Skeletal muscle satellite cell (primary cell): Measurements from ENCODE around the gene MAGI1.

Experiments
- H3K27me3 ChIP-seq: 2 replicates; pipeline ENCODE4 v1.7.0; 2013; ENCODE audit warnings: low read length; ENCODE audit not compliant: control insufficient read depth, insufficient read depth
- H3K36me3 ChIP-seq: 2 replicates; pipeline ENCODE4 v1.7.0; 2013; ENCODE audit warnings: mild to moderate bottlenecking, control low read depth, low read length; ENCODE audit not compliant: insufficient read depth
- H3K4me1 ChIP-seq: 2 replicates; pipeline ENCODE4 v1.7.0; 2013; ENCODE audit warnings: low read length; ENCODE audit not compliant: control insufficient read depth, insufficient read depth
- H3K4me2 ChIP-seq: 2 replicates; pipeline ENCODE4 v1.7.0; 2013; ENCODE audit warnings: mild to moderate bottlenecking, low read length
- H3K4me3 ChIP-seq: 2 replicates; pipeline ENCODE4 v1.7.0; 2013; ENCODE audit warnings: low read length
- H3K9ac ChIP-seq: 2 replicates; pipeline ENCODE4 v1.7.0; 2013; ENCODE audit warnings: mild to moderate bottlenecking, low read depth, low read length, moderate library complexity
- H3K9me3 ChIP-seq: replicated peaks from 2 replicates; pipeline ENCODE4 v1.7.0; 2013; ENCODE audit warnings: mild to moderate bottlenecking, control low read depth, low read length

Gene MAGI1

GRCh38 chr3:65748326-65748725 is 290.4 kb downstream of the MAGI1 start:
- Histone ChIP-seq H3K36me3 (no peaks in the 10 kb centered on the region), H3K27me3 (no peaks in the 10 kb centered on the region), H3K9ac (no peak overlapping the region), H3K4me3 (no peak overlapping the region), H3K4me2 (no peak overlapping the region), H3K9me3 (no peaks in the 10 kb centered on the region), H3K4me1 (no peaks in the 10 kb centered on the region)

- Histone ChIP-seq H3K9ac (no peak overlapping the region), H3K9me3 (no peaks in the 10 kb centered on the region), H3K4me3 (no peak overlapping the region), H3K4me2 (no peak overlapping the region), H3K27me3 (no peaks in the 10 kb centered on the region), H3K36me3 (no peaks in the 10 kb centered on the region), H3K4me1 (no peaks in the 10 kb centered on the region)
Observed at GRCh38 chr3:65746848-65747247, 291.9 kb downstream of the MAGI1 start.

GRCh38 chr3:65745306-65745705 is 293.4 kb downstream of the MAGI1 start:
- Histone ChIP-seq H3K4me2 (no peak overlapping the region), H3K4me1 (no peaks in the 10 kb centered on the region), H3K4me3 (no peak overlapping the region), H3K9ac (no peak overlapping the region), H3K27me3 (no peaks in the 10 kb centered on the region), H3K9me3 (no peaks in the 10 kb centered on the region), H3K36me3 (no peaks in the 10 kb centered on the region)

GRCh38 chr3:65742914-65743313 is 295.8 kb downstream of the MAGI1 start:
- H3K4me1 ChIP-seq, result no peaks in the 10 kb centered on the region
- H3K4me2 ChIP-seq, result no peak overlapping the region
- H3K9ac ChIP-seq, result no peak overlapping the region
- H3K27me3 ChIP-seq, result no peaks in the 10 kb centered on the region
- no peaks in the 10 kb centered on the region for H3K36me3 ChIP-seq
- no peaks in the 10 kb centered on the region for H3K9me3 ChIP-seq
- no peak overlapping the region for H3K4me3 ChIP-seq

DNA sequence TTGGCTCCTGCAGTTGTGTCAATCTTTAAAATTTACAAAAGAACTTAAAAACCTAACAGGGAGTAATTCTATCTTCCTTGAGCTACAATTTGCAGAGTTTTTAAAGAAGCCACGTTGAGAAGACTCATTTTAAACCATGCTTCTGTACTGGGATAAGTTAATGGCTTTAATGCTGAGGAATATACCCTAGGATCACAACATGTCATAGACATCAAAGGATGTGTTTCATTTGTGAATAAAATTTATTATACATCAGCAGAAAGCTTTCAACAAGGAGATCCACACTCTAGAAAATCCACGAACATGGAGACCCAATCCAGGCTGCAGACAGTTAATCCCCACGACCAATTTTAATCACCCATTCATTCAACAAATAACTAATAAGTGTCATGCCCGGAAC is 297.2 kb downstream of the MAGI1 start:
- H3K4me1 ChIP-seq, result no peaks in the 10 kb centered on the region
- no peaks in the 10 kb centered on the region for H3K36me3 ChIP-seq
- H3K4me3 ChIP-seq, result no peak overlapping the region
- H3K27me3 ChIP-seq, result no peaks in the 10 kb centered on the region
- H3K4me2 ChIP-seq, result no peak overlapping the region
- no peak overlapping the region for H3K9ac ChIP-seq
- no peaks in the 10 kb centered on the region for H3K9me3 ChIP-seq

GRCh38 chr3:65739901-65740541 is 298.7 kb downstream of the MAGI1 start:
- no peaks in the 10 kb centered on the region for H3K36me3 ChIP-seq
- no peak overlapping the region for H3K4me2 ChIP-seq
- H3K27me3 ChIP-seq, result no peaks in the 10 kb centered on the region
- no peaks in the 10 kb centered on the region for H3K9me3 ChIP-seq
- no peak overlapping the region for H3K4me3 ChIP-seq
- H3K9ac ChIP-seq, result no peak overlapping the region
- H3K4me1 ChIP-seq, result no peaks in the 10 kb centered on the region

GRCh38 chr3:65734792-65735191 is 303.9 kb downstream of the MAGI1 start:
- no peaks in the 10 kb centered on the region for H3K9me3 ChIP-seq
- no peaks in the 10 kb centered on the region for H3K27me3 ChIP-seq
- no peak overlapping the region for H3K9ac ChIP-seq
- H3K36me3 ChIP-seq, result no peaks in the 10 kb centered on the region
- no peak overlapping the region for H3K4me2 ChIP-seq
- peaks cover 9% of the 10 kb centered on the region for H3K4me1 ChIP-seq
- H3K4me3 ChIP-seq, result no peak overlapping the region

DNA sequence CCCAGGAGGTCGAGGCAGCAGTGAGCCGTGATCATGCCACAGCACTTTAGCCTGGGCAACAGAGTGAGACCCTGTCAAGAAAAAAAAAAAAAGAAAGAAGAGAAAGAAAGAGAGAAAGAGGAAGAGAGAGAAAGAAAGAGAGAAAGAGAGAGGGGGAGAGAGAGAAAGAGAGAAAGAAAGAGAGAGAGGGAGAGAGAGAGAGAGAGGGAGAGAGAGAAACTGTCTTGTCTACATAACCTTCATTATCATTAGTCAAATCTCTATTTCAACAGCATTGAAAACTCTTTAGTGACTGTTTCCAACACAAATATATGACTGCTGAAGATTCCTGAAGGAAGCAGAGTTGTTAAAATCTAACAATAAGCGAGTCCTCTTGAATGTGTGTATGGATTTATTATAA is 304.3 kb downstream of the MAGI1 start:
- Histone ChIP-seq H3K4me1 (peaks cover 14% of the 10 kb centered on the region), H3K4me3 (no peak overlapping the region), H3K4me2 (no peak overlapping the region), H3K27me3 (no peaks in the 10 kb centered on the region), H3K9me3 (no peaks in the 10 kb centered on the region), H3K9ac (no peak overlapping the region), H3K36me3 (no peaks in the 10 kb centered on the region)

DNA sequence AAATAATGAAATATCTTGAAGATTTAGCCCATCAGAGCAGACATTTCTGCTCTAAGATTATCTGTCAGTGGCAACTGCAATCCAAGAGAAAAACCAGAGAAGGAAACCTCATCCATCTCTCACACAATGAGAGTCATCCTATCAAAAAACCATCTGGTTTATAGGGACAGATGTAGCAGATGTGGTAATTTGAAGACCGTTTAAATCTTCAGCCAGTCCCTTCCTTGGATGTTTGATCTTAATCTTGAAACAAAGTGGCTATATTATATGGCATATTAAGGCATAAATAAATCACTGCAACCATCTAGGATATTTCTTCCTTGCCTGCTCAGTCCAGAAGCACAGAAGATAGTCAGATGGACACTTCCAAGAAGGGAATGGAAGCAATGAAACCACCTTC is 305.3 kb downstream of the MAGI1 start:
- H3K4me3 ChIP-seq, result no peak overlapping the region
- no peaks in the 10 kb centered on the region for H3K27me3 ChIP-seq

GRCh38 chr3:65732051-65732935 is 306.4 kb downstream of the MAGI1 start:
- Histone ChIP-seq H3K4me1 (peaks cover 17% of the 10 kb centered on the region), H3K9ac (no peak overlapping the region), H3K4me3 (no peak overlapping the region), H3K4me2 (peak overlapping the region; percentile 64), H3K27me3 (no peaks in the 10 kb centered on the region), H3K36me3 (no peaks in the 10 kb centered on the region), H3K9me3 (no peaks in the 10 kb centered on the region)

More for the DNA sequence above, 305.3 kb downstream of the MAGI1 start:
- Histone ChIP-seq H3K9ac (no peak overlapping the region), H3K4me1 (peaks cover 17% of the 10 kb centered on the region), H3K9me3 (no peaks in the 10 kb centered on the region), H3K4me2 (no peak overlapping the region), H3K36me3 (no peaks in the 10 kb centered on the region)

- Histone ChIP-seq H3K4me1 (peaks cover 17% of the 10 kb centered on the region), H3K27me3 (no peaks in the 10 kb centered on the region), H3K9ac (no peak overlapping the region), H3K9me3 (no peaks in the 10 kb centered on the region), H3K4me2 (no peak overlapping the region), H3K36me3 (no peaks in the 10 kb centered on the region), H3K4me3 (no peak overlapping the region)
Observed at GRCh38 chr3:65730449-65730848, 308.3 kb downstream of the MAGI1 start.

- Histone ChIP-seq H3K4me3 (no peak overlapping the region), H3K4me2 (peak overlapping the region; percentile 17), H3K9ac (no peak overlapping the region), H3K27me3 (no peaks in the 10 kb centered on the region), H3K9me3 (no peaks in the 10 kb centered on the region), H3K4me1 (peaks cover 17% of the 10 kb centered on the region), H3K36me3 (no peaks in the 10 kb centered on the region)
Observed at GRCh38 chr3:65729973-65730372, 308.7 kb downstream of the MAGI1 start.
